Colon (tissue), 2 donors: ENCODE measurements around the gene BCL11B.

Experiments used
- FAIRE-seq: peaks from 2 replicates; lab custom pipeline; 2012; peaks lifted over from hg19 to GRCh38; lab: Jason Lieb, UNC
- donor health status: control.
- donor health status: control.

Gene BCL11B

GRCh38 chr14:99181804-99182520, 90.0 kb downstream of the BCL11B start:
- FAIRE-seq = no peak

GRCh38 chr14:99181241-99181640, 90.8 kb downstream of the BCL11B start:
- no peak for FAIRE-seq

GRCh38 chr14:99179946-99180345, 92.1 kb downstream of the BCL11B start:
- FAIRE-seq = no peak

GRCh38 chr14:99179506-99179905, 92.5 kb downstream of the BCL11B start:
- no peak for FAIRE-seq

- FAIRE-seq = no peak
Observed at GRCh38 chr14:99177886-99178835, 93.8 kb downstream of the BCL11B start.

GRCh38 chr14:99177046-99177655, 94.8 kb downstream of the BCL11B start:
- FAIRE-seq = no peak

- FAIRE-seq = no peak
Observed at GRCh38 chr14:99176156-99176945, 95.6 kb downstream of the BCL11B start.

GRCh38 chr14:99175331-99176155, 96.5 kb downstream of the BCL11B start:
- FAIRE-seq = no peak

GRCh38 chr14:99174770-99175319, 97.2 kb downstream of the BCL11B start:
- no peak for FAIRE-seq

- FAIRE-seq = no peak
Observed at GRCh38 chr14:99174081-99174769, 97.8 kb downstream of the BCL11B start.

- no peak for FAIRE-seq
Observed at GRCh38 chr14:99173506-99173905, 98.5 kb downstream of the BCL11B start.

- FAIRE-seq = no peak
Observed at GRCh38 chr14:99173086-99173485, 98.9 kb downstream of the BCL11B start.

GRCh38 chr14:99171396-99171795, 100.6 kb downstream of the BCL11B start:
- FAIRE-seq = no peak

GRCh38 chr14:99169776-99170356, 102.1 kb downstream of the BCL11B start:
- no peak for FAIRE-seq

GRCh38 chr14:99168330-99168729, 103.7 kb downstream of the BCL11B start:
- FAIRE-seq = no peak

GRCh38 chr14:99166506-99166905, 105.5 kb downstream of the BCL11B start:
- FAIRE-seq = no peak

- FAIRE-seq = no peak
Observed at GRCh38 chr14:99164712-99165111, 107.3 kb downstream of the BCL11B start.

GRCh38 chr14:99163446-99163845, 108.6 kb downstream of the BCL11B start:
- no peak for FAIRE-seq
